Activated CD4-positive, alpha-beta T cell treated with anti-CD3 and anti-CD28 coated beads, Interleukin-2, amount 50 U/mL, for 1 hour (primary cell): ENCODE measurements around the gene HEMK1.

Experiments
- DNase-seq: peaks from one replicate; pipeline ENCODE4 v3.0.0-alpha.2; 2020

The HEMK1 gene

GRCh38 chr3:50617096-50617791 lies 47.9 kb downstream of the HEMK1 start, which contains the start of gene MAPKAPK3:
MAPKAPK3 (plus strand) TSS chr3:50617151; CDS start chr3:50617566, 415 bp downstream.
- no peak for DNase-seq

- no peak for DNase-seq
Observed at GRCh38 chr3:50617911-50618481, 48.7 kb downstream of the HEMK1 start.

GRCh38 chr3:50620420-50620819 lies 51.1 kb downstream of the HEMK1 start:
- no peak for DNase-seq

- DNase-seq, result no peak
Observed at GRCh38 chr3:50620820-50621219, 51.5 kb downstream of the HEMK1 start.

GRCh38 chr3:50622881-50623280 lies 53.6 kb downstream of the HEMK1 start:
- DNase-seq, result no peak

GRCh38 chr3:50623840-50624474 lies 54.6 kb downstream of the HEMK1 start:
- DNase-seq, result no peak

- no peak for DNase-seq
Observed at GRCh38 chr3:50624634-50625033, 55.3 kb downstream of the HEMK1 start.

- no peak for DNase-seq
Observed at GRCh38 chr3:50625231-50626182, 56.2 kb downstream of the HEMK1 start.

GRCh38 chr3:50626401-50626800 lies 57.1 kb downstream of the HEMK1 start:
- DNase-seq, result no peak

- DNase-seq, result no peak
Observed at GRCh38 chr3:50627407-50628051, 58.2 kb downstream of the HEMK1 start.

GRCh38 chr3:50628601-50629000 lies 59.3 kb downstream of the HEMK1 start:
- no peak for DNase-seq

GRCh38 chr3:50630394-50630793 lies 61.1 kb downstream of the HEMK1 start:
- DNase-seq, result no peak

- no peak for DNase-seq
Observed at GRCh38 chr3:50630877-50631276, 61.6 kb downstream of the HEMK1 start.

- DNase-seq, result no peak
Observed at GRCh38 chr3:50632450-50632849, 63.1 kb downstream of the HEMK1 start.

GRCh38 chr3:50633230-50633790 lies 64.0 kb downstream of the HEMK1 start:
- DNase-seq, result no peak

GRCh38 chr3:50635066-50635465 lies 65.7 kb downstream of the HEMK1 start:
- no peak for DNase-seq

- no peak for DNase-seq
Observed at GRCh38 chr3:50637011-50637410, 67.7 kb downstream of the HEMK1 start.

GRCh38 chr3:50637945-50638344 lies 68.6 kb downstream of the HEMK1 start:
- DNase-seq, result no peak

GRCh38 chr3:50639055-50639494 lies 69.8 kb downstream of the HEMK1 start:
- no peak for DNase-seq

GRCh38 chr3:50642382-50642781 lies 73.1 kb downstream of the HEMK1 start:
- DNase-seq, result no peak

- no peak for DNase-seq
Observed at GRCh38 chr3:50644561-50644960, 75.2 kb downstream of the HEMK1 start.

GRCh38 chr3:50645378-50645777 lies 76.1 kb downstream of the HEMK1 start:
- DNase-seq, result no peak
